Spinal cord (tissue), 10 donors: ENCODE results near the gene PNRC2. TPM values are rescaled to one million over a fixed set of nuclear protein-coding genes. Genes with fewer than 3 reads are reported as not detected.
A peak's percentile ranks its signal among the peaks of the same experiment; 100 is the strongest.
"Not testable (repeated sequence)": the region's sequence is repeated elsewhere in the genome, so short reads cannot be mapped to it uniquely, and the experiment has no call there.

Source experiments
- DNase-seq, 6 donors: peaks; one replicate each; pipeline versions ENCODE4 v3.0.0 to v3.0.0-alpha.2; 2013 to 2015; ENCODE audit warnings: low spot score in 6 of 6, low read depth in 4 of 6
- H3K27ac ChIP-seq: one replicate; pipeline ENCODE4 v1.5.1; 2013; ENCODE audit warnings: low read depth, low read length, control low read depth
- H3K27me3 ChIP-seq: one replicate; pipeline ENCODE4 v1.6.1; 2013; ENCODE audit warnings: low read length; ENCODE audit not compliant: control insufficient read depth, insufficient read depth
- H3K36me3 ChIP-seq: one replicate; pipeline ENCODE4 v1.6.1; 2013; ENCODE audit warnings: low read length; ENCODE audit not compliant: control insufficient read depth, insufficient read depth
- H3K4me1 ChIP-seq: one replicate; pipeline ENCODE4 v1.6.1; 2013; ENCODE audit warnings: low read length; ENCODE audit not compliant: control insufficient read depth, insufficient read depth
- H3K4me3 ChIP-seq: one replicate; pipeline ENCODE4 v1.5.1; 2013; ENCODE audit warnings: low read depth, low read length, control low read depth
- H3K9me3 ChIP-seq: one replicate; pipeline ENCODE4 v1.6.1; 2013; ENCODE audit warnings: low read length; ENCODE audit not compliant: control insufficient read depth, insufficient read depth
- WGBS: methylation state at CpG from one replicate; pipeline ENCODE4 v1.1.5; 2013; ENCODE audit warnings: missing lambda C conversion rate; ENCODE audit not compliant: insufficient coverage; 5-methylcytosine and 5-hydroxymethylcytosine counted together
- polyA plus RNA-seq, 2 donors: library from polyadenylated mRNA; unstranded; fragments of 120-200 nt; gene quantifications; one replicate each; pipeline ENCODE4 v1.2.1, GENCODE V29; 2013; ENCODE audit not compliant: insufficient read length in 2 of 2
- total RNA-seq, 2 donors: library from RNA; depleted of rRNA in 1 of 2; stranded (reverse); fragments of 120-200 nt in 1 of 2; fragments of >200 nt in 1 of 2; gene quantifications; one replicate each; pipeline versions ENCODE4 v1.2.3 to v1.2.4, GENCODE V29; 2013 to 2014
- donor health status: healthy.

Gene PNRC2
- total and polyA plus RNA-seq, 4 donors: 87.1 to 149 (median 103) TPM

- H3K4me3 ChIP-seq: no peak overlapping the region
- WGBS: 29% methylated on average over 2 of the region's 6 CpGs
These were observed 23.0 kb upstream of the PNRC2 start for GRCh38 chr1:23936481-23937176.

DNA sequence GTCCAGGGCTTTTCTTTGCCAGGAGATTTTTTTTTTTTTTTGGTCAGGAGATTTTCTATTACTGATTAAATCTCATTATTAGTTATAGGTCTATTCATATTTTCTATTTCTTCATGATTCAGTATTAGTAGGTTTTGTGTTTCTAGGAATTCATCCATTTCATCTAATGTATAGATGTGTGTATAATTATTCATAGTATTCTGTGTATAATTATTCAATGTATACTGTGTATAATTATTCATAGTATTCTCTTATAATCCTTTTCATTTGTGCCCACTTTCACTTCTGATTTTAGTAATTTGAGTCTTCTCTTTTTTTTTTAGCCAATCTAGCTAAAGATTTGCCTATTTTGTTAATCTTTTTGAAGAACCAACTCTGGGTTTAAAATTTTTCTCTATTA, 12.3 kb upstream of the PNRC2 start:
- H3K27ac ChIP-seq: no peak overlapping the region
- H3K36me3 ChIP-seq: no peaks in the 10 kb centered on the region
- no peaks in the 10 kb centered on the region for H3K27me3 ChIP-seq
- H3K4me1 ChIP-seq: no peaks in the 10 kb centered on the region
- no peak overlapping the region for H3K4me3 ChIP-seq
- DNase-seq: no peak
- H3K9me3 ChIP-seq: no peaks in the 10 kb centered on the region

More at GRCh38 chr1:23936481-23937176, 23.0 kb upstream of the PNRC2 start:
- DNase-seq: no peak
- Histone ChIP-seq H3K36me3 (no peaks in the 10 kb centered on the region), H3K4me1 (no peaks in the 10 kb centered on the region), H3K27me3 (no peaks in the 10 kb centered on the region), H3K27ac (no peak overlapping the region), H3K9me3 (no peaks in the 10 kb centered on the region)

GRCh38 chr1:23953020-23953419, 6.6 kb upstream of the PNRC2 start:
- Histone ChIP-seq H3K27me3 (no peaks in the 10 kb centered on the region), H3K4me3 (no peak overlapping the region), H3K36me3 (no peaks in the 10 kb centered on the region), H3K4me1 (no peaks in the 10 kb centered on the region), H3K9me3 (no peaks in the 10 kb centered on the region), H3K27ac (no peak overlapping the region)
- no peak for DNase-seq
- no CpG with 5 or more reads among the region's 3 CpGs for WGBS

GRCh38 chr1:23957096-23957495, 2.5 kb upstream of the PNRC2 start:
- Histone ChIP-seq H3K4me1 (peaks cover 8% of the 10 kb centered on the region), H3K36me3 (no peaks in the 10 kb centered on the region), H3K9me3 (no peaks in the 10 kb centered on the region), H3K27ac (no peak overlapping the region), H3K27me3 (no peaks in the 10 kb centered on the region), H3K4me3 (no peak overlapping the region)
- no peak for DNase-seq
- WGBS: 57% methylated on average over 4 of the region's 7 CpGs

- not testable (repeated sequence) for H3K27me3 ChIP-seq, H3K36me3 ChIP-seq, H3K4me1 ChIP-seq, DNase-seq, H3K9me3 ChIP-seq
- 82% methylated on average over 11 of the region's 19 CpGs for WGBS
- Histone ChIP-seq H3K4me3 (peak overlapping the region; percentile 85), H3K27ac (peak overlapping the region; percentile 100)
These were observed 1.4 kb upstream of the PNRC2 start for GRCh38 chr1:23958040-23958809.

DNA sequence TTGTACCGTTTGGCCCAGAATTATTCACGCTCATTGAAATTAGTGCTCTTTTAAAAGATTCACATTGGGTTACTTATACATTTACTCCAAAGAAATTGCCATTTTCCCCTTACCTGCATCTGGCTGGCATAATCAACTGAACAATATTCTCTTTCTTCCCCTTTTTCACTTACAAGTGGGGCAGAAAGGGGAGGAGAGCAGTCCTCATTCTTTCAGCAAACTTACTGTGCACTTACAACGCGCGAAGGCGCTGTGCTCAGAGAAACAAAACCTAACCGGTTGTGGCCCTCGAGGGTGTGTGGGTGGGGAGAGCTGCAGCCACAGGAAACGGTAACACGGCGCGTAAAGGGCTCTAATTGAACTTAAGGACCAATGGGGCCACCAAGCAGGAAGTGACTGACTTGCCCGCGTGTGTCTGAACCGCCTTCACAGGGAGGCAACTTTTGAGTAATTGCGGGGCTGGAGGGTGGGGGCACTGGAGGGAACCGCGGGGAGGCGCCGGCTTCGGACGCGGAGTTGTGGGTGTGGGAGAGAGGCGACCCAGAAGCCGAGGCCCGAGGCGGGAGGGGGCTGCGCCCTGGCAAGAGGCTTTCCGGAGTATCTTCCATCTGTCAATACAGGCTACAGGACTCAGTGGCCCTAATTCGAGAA, 693 bp upstream of the PNRC2 start:
- peaks cover 8% of the 10 kb centered on the region for H3K4me1 ChIP-seq
- no peaks in the 10 kb centered on the region for H3K9me3 ChIP-seq
- H3K27ac ChIP-seq: peak overlapping the region; percentile 100
- DNase-seq: peak; percentile 27 to 90 (median 56)
- no peaks in the 10 kb centered on the region for H3K27me3 ChIP-seq
- 0% methylated on average over 28 of the region's 30 CpGs for WGBS
- peak overlapping the region; percentile 85 for H3K4me3 ChIP-seq
- H3K36me3 ChIP-seq: no peaks in the 10 kb centered on the region

GRCh38 chr1:23960291-23961020, 828 bp downstream of the PNRC2 start:
- Histone ChIP-seq H3K36me3 (no peaks in the 10 kb centered on the region), H3K27me3 (no peaks in the 10 kb centered on the region), H3K4me3 (peak overlapping the region; percentile 85), H3K4me1 (peaks cover 8% of the 10 kb centered on the region), H3K27ac (peak overlapping the region; percentile 100), H3K9me3 (no peaks in the 10 kb centered on the region)
- WGBS: 0% methylated on average over 4 of the region's 15 CpGs
- DNase-seq: peak in 2 of 6 donors; percentile 26 to 43

DNA sequence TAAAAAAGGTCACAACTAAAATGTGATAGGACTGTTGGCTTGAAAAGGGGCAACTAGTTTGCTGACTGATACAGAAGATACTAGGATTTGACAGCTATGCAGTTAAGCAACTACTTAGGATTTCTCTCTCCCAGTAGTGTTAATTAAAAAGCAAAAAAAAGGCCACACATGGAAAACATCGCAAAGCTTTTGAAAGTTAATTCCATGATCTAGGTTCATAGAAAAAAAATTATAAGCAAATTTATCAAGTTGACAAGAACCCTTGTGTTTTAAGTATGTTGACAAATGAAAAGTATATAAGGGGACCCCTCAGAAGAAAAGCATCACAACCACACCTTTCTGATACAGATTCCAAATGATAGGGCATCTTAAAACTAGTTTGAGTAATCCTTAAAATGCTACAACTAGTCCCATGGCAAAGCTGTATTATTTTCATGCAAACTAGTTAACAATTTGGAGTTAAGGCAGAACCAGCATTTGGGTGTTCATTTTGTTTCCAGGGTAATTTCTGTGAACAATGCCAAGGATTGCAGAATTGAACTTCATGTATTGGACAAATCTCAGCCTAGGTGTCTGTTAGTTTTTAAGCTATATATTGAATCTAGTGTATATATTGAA, 4.1 kb downstream of the PNRC2 start:
- Histone ChIP-seq H3K36me3 (no peaks in the 10 kb centered on the region), H3K9me3 (no peaks in the 10 kb centered on the region), H3K4me1 (peaks cover 4% of the 10 kb centered on the region), H3K27ac (no peak overlapping the region), H3K27me3 (no peaks in the 10 kb centered on the region), H3K4me3 (no peak overlapping the region)
- DNase-seq: no peak
- no CpG with 5 or more reads among the region's 1 CpG for WGBS

- Histone ChIP-seq H3K4me3 (no peak overlapping the region), H3K36me3 (no peaks in the 10 kb centered on the region), H3K9me3 (no peaks in the 10 kb centered on the region), H3K27ac (no peak overlapping the region), H3K27me3 (no peaks in the 10 kb centered on the region), H3K4me1 (no peaks in the 10 kb centered on the region)
- WGBS: no CpG with 5 or more reads among the region's 3 CpGs
- DNase-seq: no peak
These were observed 4.6 kb downstream of the PNRC2 start for GRCh38 chr1:23964235-23964668.
